Fibroblast of pulmonary artery (primary cell): ENCODE results near the gene TTC13.

Source experiments
- DNase-seq: peaks from one replicate; pipeline ENCODE4 v3.0.0-alpha.2; 2010; ENCODE audit warnings: low read depth
- H3K4me3 ChIP-seq: replicated peaks from 2 replicates; pipeline ENCODE4 v1.5.1; 2011; ENCODE audit warnings: low read depth, mild to moderate bottlenecking, control low read depth, low read length, moderate library complexity
- TF ChIP-seq, protein P1 (sequence below): IDR thresholded peaks from 2 replicates; pipeline ENCODE4 v1.5.1; 2011; ENCODE audit warnings: mild to moderate bottlenecking, control low read depth, low read length, inconsistent platforms; ENCODE audit errors: missing control alignments

The TTC13 gene

DNA sequence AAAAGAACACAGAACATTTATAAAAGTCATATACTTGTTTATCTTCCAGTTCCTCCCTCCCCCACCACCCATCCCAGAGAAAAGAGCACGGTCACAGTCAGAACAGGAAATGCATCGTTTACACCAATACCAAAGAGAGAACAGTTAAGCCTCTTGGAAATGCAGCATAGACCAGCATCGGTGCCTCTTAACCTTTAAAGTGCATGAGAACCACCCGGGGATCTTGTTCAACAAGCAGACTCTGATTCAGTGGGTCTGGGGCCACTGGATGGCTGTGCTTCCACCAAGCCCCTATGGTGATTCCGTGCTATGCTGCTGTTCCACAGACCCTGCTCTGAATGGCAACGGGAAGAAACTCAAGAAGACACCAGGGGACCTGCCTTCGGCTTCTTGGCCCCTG lies 42.2 kb upstream of the TTC13 start:
- no peak for DNase-seq
- H3K4me3 ChIP-seq = no peak overlapping the region
- TF ChIP-seq, protein P1, sequence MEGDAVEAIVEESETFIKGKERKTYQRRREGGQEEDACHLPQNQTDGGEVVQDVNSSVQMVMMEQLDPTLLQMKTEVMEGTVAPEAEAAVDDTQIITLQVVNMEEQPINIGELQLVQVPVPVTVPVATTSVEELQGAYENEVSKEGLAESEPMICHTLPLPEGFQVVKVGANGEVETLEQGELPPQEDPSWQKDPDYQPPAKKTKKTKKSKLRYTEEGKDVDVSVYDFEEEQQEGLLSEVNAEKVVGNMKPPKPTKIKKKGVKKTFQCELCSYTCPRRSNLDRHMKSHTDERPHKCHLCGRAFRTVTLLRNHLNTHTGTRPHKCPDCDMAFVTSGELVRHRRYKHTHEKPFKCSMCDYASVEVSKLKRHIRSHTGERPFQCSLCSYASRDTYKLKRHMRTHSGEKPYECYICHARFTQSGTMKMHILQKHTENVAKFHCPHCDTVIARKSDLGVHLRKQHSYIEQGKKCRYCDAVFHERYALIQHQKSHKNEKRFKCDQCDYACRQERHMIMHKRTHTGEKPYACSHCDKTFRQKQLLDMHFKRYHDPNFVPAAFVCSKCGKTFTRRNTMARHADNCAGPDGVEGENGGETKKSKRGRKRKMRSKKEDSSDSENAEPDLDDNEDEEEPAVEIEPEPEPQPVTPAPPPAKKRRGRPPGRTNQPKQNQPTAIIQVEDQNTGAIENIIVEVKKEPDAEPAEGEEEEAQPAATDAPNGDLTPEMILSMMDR = no peak

DNA sequence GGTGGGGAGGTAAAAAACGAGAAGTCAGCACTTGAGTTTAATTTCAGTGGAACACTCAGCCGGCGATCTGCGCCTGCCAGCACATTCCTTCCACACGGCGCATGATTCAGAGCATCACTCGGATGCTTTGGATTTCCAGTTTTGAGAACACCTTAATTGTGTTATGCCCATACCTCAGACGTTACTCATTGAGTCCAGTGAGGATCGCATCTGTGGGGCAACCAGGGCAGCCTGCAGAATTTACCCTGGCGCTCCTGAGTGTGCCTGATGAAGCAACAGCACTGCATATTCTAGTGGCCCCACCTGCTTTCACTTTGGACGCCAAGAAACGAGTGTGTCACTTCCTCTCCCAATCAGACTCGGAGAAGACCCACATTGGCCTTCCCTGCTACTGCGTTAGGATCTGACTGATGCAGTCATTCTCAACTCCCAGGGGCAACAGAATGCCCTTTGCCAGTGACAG lies 41.5 kb upstream of the TTC13 start:
- H3K4me3 ChIP-seq = no peak overlapping the region
- TF ChIP-seq, protein P1 = no peak
- DNase-seq = peak; percentile 31

DNA sequence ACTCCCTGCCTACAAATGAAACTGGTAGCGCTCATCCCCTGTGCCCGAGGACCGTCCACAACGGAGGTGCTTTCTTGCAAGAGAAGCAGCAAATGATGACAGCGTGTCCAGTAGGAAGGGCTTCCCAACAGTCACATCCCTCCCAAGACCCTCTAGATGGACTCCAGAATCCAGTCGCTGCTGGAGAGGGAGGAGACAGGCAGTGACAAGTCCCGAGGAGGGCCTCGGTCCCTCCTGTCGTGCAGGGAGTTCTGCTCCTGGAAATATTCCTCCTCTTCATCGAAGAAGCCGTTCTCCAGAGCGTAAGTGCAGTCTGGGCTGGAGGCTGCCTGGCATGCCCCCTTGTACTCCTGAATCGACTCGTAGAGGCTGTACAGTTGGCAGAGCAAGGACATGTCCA lies 41.0 kb upstream of the TTC13 start:
- DNase-seq = no peak
- TF ChIP-seq, protein P1 = no peak
- no peak overlapping the region for H3K4me3 ChIP-seq

- TF ChIP-seq, protein P1 = no peak
- DNase-seq = no peak
- H3K4me3 ChIP-seq = no peak overlapping the region
Measured at GRCh38 chr1:231016966-231017365, 38.3 kb upstream of the TTC13 start.

- TF ChIP-seq, protein P1 = no peak
- DNase-seq = no peak
- H3K4me3 ChIP-seq = no peak overlapping the region
Measured at GRCh38 chr1:231016234-231016633, 37.6 kb upstream of the TTC13 start.

DNA sequence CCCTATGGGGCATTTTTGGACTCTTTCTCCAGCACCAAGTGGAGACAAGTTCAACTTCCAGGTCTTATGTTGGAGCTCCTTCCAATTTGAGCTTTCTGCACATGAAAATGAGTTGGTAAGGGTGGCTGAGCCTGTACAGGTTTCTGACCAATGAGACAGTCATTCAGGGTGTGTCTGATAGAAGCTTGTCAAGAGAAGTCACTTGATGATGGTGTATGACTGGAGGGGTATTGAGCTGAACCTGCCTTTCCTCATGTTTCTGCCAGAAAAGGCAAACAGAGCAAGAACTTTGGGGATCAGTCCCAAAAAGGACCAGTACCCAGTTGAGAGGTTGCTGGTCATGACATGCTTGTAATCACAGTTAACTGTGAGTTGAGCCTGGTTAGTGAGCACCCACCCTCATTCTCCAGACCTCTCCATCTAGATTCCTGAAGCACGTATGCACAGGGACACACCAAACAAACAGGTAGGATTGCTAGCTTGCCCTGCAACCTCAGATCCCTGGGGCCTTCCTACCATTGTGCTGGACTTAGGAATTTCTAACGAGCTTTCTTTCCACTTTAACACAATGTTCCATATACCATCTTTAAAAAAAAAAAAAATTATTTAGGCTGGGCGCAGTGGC lies 34.8 kb upstream of the TTC13 start:
- TF ChIP-seq, protein P1 = no peak
- no peak for DNase-seq
- H3K4me3 ChIP-seq = no peak overlapping the region

DNA sequence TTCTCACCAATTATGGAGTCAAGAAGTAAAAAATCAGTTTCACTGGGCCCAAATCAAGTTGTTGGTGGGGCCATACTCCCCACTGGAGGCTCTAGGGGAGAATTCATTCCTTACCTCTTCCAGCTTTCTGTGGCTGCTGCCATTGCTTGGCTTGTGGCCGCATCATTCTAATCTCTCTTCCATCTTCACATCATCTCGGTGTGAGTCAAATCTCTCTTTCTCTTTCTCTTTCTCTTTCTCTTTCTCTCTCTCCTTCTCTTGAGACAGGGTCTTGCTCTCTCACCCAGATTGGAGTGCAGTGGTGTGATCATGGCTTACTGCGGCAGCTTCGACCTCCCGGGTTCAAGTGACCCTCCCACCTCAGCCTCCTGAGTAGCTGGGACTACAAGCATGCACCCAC lies 33.3 kb upstream of the TTC13 start:
- no peak overlapping the region for H3K4me3 ChIP-seq
- no peak for DNase-seq
- TF ChIP-seq, protein P1 = no peak
